IPS-NIHi11 (cell line): ENCODE data around the gene ZNF112.
A peak's percentile ranks its signal among the peaks of the same experiment; 100 is the strongest.
"Not testable (repeated sequence)": the region's sequence is repeated elsewhere in the genome, so short reads cannot be mapped to it uniquely, and the experiment has no call there.

Experiments used
- DNase-seq: peaks from one replicate; pipeline ENCODE4 v3.0.0; 2012; ENCODE audit warnings: mixed read lengths, low spot score

ZNF112 gene

GRCh38 chr19:44356383-44357111, at the start of gene ZNF112:
ZNF112 (minus strand) TSS chr19:44356680; CDS start chr19:44340539, 16,141 bp downstream.
- peak; percentile 81 for DNase-seq

GRCh38 chr19:44401139-44402115, 44.9 kb upstream of the ZNF112 start, which contains the start of gene ZNF285:
ZNF285 (minus strand) TSS chr19:44401608; CDS start chr19:44397213, 4,395 bp downstream.
- peak; percentile 97 for DNase-seq

- DNase-seq = not testable (repeated sequence)
Observed at GRCh38 chr19:44389268-44389667, 32.8 kb upstream of the ZNF112 start.

GRCh38 chr19:44374789-44375188, 18.3 kb upstream of the ZNF112 start:
- no peak for DNase-seq

- no peak for DNase-seq
Observed at GRCh38 chr19:44371815-44372480, 15.5 kb upstream of the ZNF112 start.

GRCh38 chr19:44367024-44367423, 10.5 kb upstream of the ZNF112 start:
- no peak for DNase-seq

- no peak for DNase-seq
Observed at GRCh38 chr19:44346556-44346955, 9.9 kb downstream of the ZNF112 start.

GRCh38 chr19:44345959-44346358, 10.5 kb downstream of the ZNF112 start:
- no peak for DNase-seq

GRCh38 chr19:44344255-44344654, 12.2 kb downstream of the ZNF112 start:
- no peak for DNase-seq

- DNase-seq = no peak
Observed at GRCh38 chr19:44341794-44342193, 14.7 kb downstream of the ZNF112 start.

GRCh38 chr19:44334639-44335038, 21.8 kb downstream of the ZNF112 start:
- not testable (repeated sequence) for DNase-seq

GRCh38 chr19:44332145-44332544, 24.3 kb downstream of the ZNF112 start:
- DNase-seq = no peak

- no peak for DNase-seq
Observed at GRCh38 chr19:44315883-44316282, 40.6 kb downstream of the ZNF112 start.

GRCh38 chr19:44313231-44313630, 43.2 kb downstream of the ZNF112 start:
- DNase-seq = no peak

GRCh38 chr19:44308011-44308410, 48.5 kb downstream of the ZNF112 start:
- DNase-seq = no peak

GRCh38 chr19:44306283-44306682, 50.2 kb downstream of the ZNF112 start:
- DNase-seq = no peak

GRCh38 chr19:44305457-44305856, 51.0 kb downstream of the ZNF112 start:
- DNase-seq = no peak

GRCh38 chr19:44304659-44305193, 51.8 kb downstream of the ZNF112 start, which contains the start of gene ZNF235:
ZNF235 (minus strand) TSS chr19:44305025; CDS start chr19:44303404, 1,621 bp downstream.
- DNase-seq = peak; percentile 95

GRCh38 chr19:44303976-44304568, 52.4 kb downstream of the ZNF112 start:
- peak; percentile 21 for DNase-seq

GRCh38 chr19:44303320-44303719, 53.2 kb downstream of the ZNF112 start:
- no peak for DNase-seq

- no peak for DNase-seq
Observed at GRCh38 chr19:44284968-44285367, 71.5 kb downstream of the ZNF112 start.
